Measurements from ENCODE around the gene GTF2F1.

GTF2F1 gene

GRCh38 chr19:6343462-6343861 is 49.5 kb downstream of the GTF2F1 start:
- Histone ChIP-seq H2AFZ (ENCODE audit: low read depth, low read length, severe bottlenecking) (peak overlapping the region; percentile 3), H3K36me3 (ENCODE audit: low read length) (no peaks in the 10 kb centered on the region), H3K9me2 (replicated peaks; ENCODE audit: insufficient read depth, low read length) (no peaks in the 10 kb centered on the region), H3K79me2 (ENCODE audit: insufficient read depth, low read length) (no peaks in the 10 kb centered on the region), H3K27ac (ENCODE audit: low read depth, low read length) (no peak overlapping the region), H4K20me1 (ENCODE audit: low read depth, low read length) (no peaks in the 10 kb centered on the region), H3F3A (ENCODE audit: insufficient read depth) (no peaks in the 10 kb centered on the region), H3K4me2 (ENCODE audit: low read depth, low read length, poor library complexity, severe bottlenecking) (no peak overlapping the region), H3K9ac (ENCODE audit: low read length) (no peak overlapping the region), H3K27me3 (ENCODE audit: low read length) (no peaks in the 10 kb centered on the region), H3K9me3 (ENCODE audit: insufficient read depth, low read length) (no peaks in the 10 kb centered on the region), H3K4me3 (ENCODE audit: insufficient read depth, low read length, poor library complexity, severe bottlenecking) (no peak overlapping the region)
- no peak for TF ChIP-seq CTCF (IDR thresholded peaks at IDR 0.05; ENCODE audit: insufficient read depth, low read length, poor library complexity, severe bottlenecking)
- TF ChIP-seq EZH2phosphoT487 (conservative IDR thresholded peaks at IDR 0.05; ENCODE audit: low read length): no peak

- no peak overlapping the region for H3K4me3 ChIP-seq (ENCODE audit: insufficient read depth, low read length, poor library complexity, severe bottlenecking)
- H3K4me2 ChIP-seq (ENCODE audit: low read depth, low read length, poor library complexity, severe bottlenecking): no peak overlapping the region
- H3F3A ChIP-seq (ENCODE audit: insufficient read depth): no peaks in the 10 kb centered on the region
- no peaks in the 10 kb centered on the region for H3K36me3 ChIP-seq (ENCODE audit: low read length)
- H3K9me3 ChIP-seq (ENCODE audit: insufficient read depth, low read length): no peaks in the 10 kb centered on the region
- TF ChIP-seq CTCF (IDR thresholded peaks at IDR 0.05; ENCODE audit: insufficient read depth, low read length, poor library complexity, severe bottlenecking) (no peak), EZH2phosphoT487 (conservative IDR thresholded peaks at IDR 0.05; ENCODE audit: low read length) (no peak)
- H3K9ac ChIP-seq (ENCODE audit: low read length): no peak overlapping the region
- no peaks in the 10 kb centered on the region for H4K20me1 ChIP-seq (ENCODE audit: low read depth, low read length)
- no peaks in the 10 kb centered on the region for H3K9me2 ChIP-seq (replicated peaks; ENCODE audit: insufficient read depth, low read length)
- no peak overlapping the region for H3K27ac ChIP-seq (ENCODE audit: low read depth, low read length)
- H2AFZ ChIP-seq (ENCODE audit: low read depth, low read length, severe bottlenecking): no peak overlapping the region
- no peaks in the 10 kb centered on the region for H3K27me3 ChIP-seq (ENCODE audit: low read length)
- no peaks in the 10 kb centered on the region for H3K79me2 ChIP-seq (ENCODE audit: insufficient read depth, low read length)
Measured at GRCh38 chr19:6340493-6341201, 52.3 kb downstream of the GTF2F1 start.

- Histone ChIP-seq H3K79me2 (ENCODE audit: insufficient read depth, low read length) (no peaks in the 10 kb centered on the region), H4K20me1 (ENCODE audit: low read depth, low read length) (no peaks in the 10 kb centered on the region), H2AFZ (ENCODE audit: low read depth, low read length, severe bottlenecking) (no peak overlapping the region), H3K4me2 (ENCODE audit: low read depth, low read length, poor library complexity, severe bottlenecking) (no peak overlapping the region), H3K36me3 (ENCODE audit: low read length) (no peaks in the 10 kb centered on the region), H3K27me3 (ENCODE audit: low read length) (no peaks in the 10 kb centered on the region), H3K27ac (ENCODE audit: low read depth, low read length) (no peak overlapping the region), H3K9me3 (ENCODE audit: insufficient read depth, low read length) (no peaks in the 10 kb centered on the region), H3F3A (ENCODE audit: insufficient read depth) (no peaks in the 10 kb centered on the region), H3K4me3 (ENCODE audit: insufficient read depth, low read length, poor library complexity, severe bottlenecking) (no peak overlapping the region), H3K9me2 (replicated peaks; ENCODE audit: insufficient read depth, low read length) (no peaks in the 10 kb centered on the region), H3K9ac (ENCODE audit: low read length) (no peak overlapping the region)
- no peak for TF ChIP-seq CTCF (IDR thresholded peaks at IDR 0.05; ENCODE audit: insufficient read depth, low read length, poor library complexity, severe bottlenecking)
- TF ChIP-seq EZH2phosphoT487 (conservative IDR thresholded peaks at IDR 0.05; ENCODE audit: low read length): no peak
Measured at GRCh38 chr19:6334490-6335285, 58.3 kb downstream of the GTF2F1 start.

Data from SU-DHL-6 (cell line).